HG02840 (cell line): ENCODE measurements around the gene STX2.
"Not testable (repeated sequence)": the region's sequence is repeated elsewhere in the genome, so short reads cannot be mapped to it uniquely, and the experiment has no call there.

Experiments
- ATAC-seq: cut with Tn5 transposase; IDR thresholded peaks from one replicate; pipeline ENCODE4 v1.9.1; 2021; ENCODE audit warnings: mild to moderate bottlenecking, moderate library complexity, moderate number of reproducible peaks; ENCODE audit not compliant: unreplicated experiment, low FRiP score

STX2 gene

GRCh38 chr12:130775953-130776856, 62.8 kb downstream of the STX2 start:
- no peak for ATAC-seq

- ATAC-seq: no peak
These were observed 68.5 kb downstream of the STX2 start for GRCh38 chr12:130770413-130771028.

- no peak for ATAC-seq
These were observed 70.9 kb downstream of the STX2 start for GRCh38 chr12:130768120-130768519.

GRCh38 chr12:130766470-130766869, 72.6 kb downstream of the STX2 start:
- no peak for ATAC-seq

DNA sequence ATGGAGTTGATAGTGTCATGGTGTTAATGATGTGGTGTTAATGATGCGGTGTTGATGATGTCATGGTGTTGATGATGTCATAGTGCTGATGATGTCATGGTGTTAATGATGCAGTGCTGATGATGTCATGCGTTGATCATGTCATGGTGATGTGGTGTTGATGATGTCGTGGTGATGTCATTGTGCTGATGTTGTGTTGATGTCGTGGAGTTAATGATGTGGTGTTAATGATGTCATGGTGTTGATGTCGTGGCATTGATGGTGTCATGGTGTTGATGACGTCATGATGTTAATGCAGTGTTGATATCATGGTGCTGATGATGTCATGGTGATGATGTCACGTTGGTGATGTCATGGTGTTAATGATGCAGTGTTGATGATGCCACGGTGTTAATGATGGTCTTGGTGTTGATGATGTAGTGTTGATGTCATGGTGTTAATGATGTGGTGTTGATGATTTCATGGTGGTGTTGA, 73.8 kb downstream of the STX2 start:
- no peak for ATAC-seq

- no peak for ATAC-seq
These were observed 74.4 kb downstream of the STX2 start for GRCh38 chr12:130764475-130765185.

DNA sequence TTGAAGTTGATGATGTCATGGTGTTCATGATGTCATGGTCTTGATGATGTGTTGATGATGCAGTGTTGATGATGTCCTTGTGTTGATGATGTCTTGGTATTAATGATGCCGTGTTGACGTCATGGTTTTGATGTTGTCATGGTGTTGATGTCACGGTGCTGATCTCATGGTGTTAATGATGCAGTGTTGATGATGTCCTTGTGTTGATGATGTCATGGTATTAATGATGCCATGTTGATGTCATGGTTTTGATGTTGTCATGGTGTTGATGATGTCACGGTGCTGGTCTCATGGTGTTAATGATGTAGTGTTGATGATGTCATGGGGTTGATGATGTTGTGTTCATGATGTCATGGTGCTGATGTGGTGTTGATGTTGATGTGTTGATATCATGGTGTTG, 75.0 kb downstream of the STX2 start:
- no peak for ATAC-seq

GRCh38 chr12:130762319-130762675, 76.8 kb downstream of the STX2 start:
- ATAC-seq: no peak

DNA sequence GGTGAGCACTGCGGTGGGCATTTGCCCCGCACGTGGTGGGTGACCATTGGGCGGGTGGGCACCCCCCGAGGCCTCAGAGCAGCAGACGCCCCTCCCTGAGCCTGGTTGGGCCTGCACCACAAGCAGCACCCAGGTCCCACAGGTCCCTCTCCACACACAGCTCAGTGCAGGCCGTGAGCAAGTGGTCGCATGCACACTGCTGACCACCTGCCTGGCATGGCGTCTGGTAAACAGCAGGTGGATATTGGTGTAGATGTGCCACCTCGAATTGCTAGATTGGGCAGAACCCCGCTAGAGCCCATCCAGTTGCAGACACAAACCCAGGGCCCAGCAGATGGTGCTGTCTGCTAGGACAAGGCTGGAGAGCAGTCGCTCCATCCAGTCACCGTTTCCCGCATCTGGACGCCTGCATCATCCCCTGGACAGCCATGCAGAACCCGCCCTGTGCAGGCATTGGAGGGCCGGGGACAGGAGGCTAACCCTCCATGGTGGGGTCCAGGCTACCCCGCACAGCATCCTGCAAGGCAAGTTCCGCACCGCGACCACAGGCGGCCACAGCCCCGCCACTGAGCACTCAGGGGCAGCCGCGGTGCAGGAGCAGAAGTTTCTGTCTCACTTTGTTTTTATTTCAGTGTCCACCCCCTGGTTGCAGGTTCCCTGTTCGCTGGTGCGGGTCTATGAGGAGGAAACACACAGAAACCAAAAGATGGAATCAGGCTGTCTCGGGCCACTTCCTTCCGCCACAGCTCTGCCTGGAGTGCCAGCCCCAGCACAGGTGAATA, 77.3 kb downstream of the STX2 start:
- ATAC-seq: no peak

DNA sequence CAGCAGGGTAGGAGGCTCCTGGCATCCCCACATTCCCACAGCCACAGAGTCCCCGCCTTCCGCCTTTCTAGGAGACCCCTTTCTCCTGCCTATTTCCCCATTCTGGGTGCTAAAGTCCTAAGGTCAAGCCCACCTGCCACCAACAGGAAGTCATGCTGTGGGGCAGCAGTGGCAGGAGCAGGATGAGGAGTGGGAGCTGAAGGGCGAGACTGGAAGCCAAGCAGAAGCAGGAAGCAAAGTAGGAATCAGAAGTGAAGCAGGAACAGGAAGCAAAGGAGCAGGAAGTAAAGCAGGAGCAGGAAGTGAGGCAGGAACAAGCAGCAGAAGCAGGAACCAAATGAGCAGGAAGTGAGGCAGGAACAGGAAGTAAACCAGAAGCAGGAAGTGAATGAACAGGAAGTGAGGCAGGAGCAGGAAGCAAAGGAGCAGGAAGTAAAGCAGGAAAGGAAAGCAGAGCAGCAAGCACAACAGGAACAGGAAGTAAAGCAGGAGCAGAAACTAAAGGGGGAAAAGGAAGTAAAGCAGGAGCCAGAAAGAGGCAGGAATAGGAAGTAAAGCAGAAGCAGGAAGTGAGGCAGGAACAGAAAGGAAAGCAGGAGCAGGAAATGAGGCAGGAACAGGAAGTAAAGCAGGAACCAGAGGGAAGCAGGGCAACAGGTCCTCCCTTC, 84.7 kb downstream of the STX2 start:
- ATAC-seq: no peak

- no peak for ATAC-seq
These were observed 86.3 kb downstream of the STX2 start for GRCh38 chr12:130752692-130753230.

DNA sequence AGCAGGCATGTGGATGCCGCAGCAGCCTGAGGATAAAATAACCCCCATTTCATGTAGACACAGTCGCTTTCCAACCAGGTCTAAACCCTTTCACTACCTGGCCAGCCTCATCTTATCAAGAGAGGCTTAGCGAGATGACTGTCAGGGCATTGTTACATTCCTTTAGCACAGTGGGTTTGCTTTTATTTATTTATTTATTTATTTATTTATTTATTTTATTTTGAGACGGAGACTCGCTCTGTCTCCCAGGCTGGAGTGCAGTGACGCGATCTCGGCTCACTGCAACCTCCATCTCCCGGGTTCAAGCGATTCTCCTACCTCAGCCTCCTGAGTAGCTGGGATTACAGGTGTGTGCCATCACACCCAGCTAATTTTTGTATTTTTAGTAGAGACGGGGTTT, 87.0 kb downstream of the STX2 start:
- ATAC-seq: not testable (repeated sequence)

- ATAC-seq: no peak
These were observed 90.3 kb downstream of the STX2 start for GRCh38 chr12:130748786-130749185.

DNA sequence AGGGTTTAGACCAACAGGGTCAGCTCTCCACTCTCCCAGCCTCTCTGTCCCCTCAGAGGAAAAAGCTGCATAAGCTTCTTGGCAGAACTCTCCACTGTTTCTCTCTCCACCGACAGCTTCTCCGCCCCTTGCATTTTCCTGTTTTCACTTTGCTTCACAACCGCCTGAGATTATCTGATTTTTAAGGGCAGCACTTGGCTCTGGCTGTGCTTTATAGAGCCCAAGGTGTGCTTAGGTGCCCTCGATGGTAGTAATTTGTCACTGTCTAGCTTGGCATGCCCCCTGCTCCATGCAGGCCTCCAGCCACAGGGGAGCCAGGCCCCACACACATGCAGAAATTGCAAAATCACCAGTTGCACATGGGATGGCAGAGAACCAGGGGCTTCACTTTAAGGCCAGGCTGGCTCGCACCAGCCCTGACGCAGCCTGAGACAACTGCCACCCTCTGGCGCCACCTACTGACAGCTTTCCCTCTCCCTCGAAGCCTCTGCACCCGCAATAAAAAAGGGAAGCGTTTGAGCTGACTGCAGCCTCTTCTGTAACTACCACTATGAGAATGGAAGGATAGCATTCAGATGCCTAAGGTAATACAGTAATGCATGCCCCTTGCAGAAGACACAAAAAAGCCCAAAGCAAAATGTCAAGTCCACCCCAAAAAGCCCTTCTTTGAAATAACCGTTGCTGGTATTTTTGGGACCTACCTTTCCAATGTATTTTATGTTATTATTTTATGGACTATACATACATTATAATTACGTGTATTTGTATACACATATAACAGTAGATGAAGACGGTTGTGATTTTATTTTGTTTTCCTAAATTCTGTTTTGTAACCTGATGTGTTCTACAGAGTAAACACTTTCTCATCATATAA, 90.9 kb downstream of the STX2 start:
- ATAC-seq: peak; percentile 66

DNA sequence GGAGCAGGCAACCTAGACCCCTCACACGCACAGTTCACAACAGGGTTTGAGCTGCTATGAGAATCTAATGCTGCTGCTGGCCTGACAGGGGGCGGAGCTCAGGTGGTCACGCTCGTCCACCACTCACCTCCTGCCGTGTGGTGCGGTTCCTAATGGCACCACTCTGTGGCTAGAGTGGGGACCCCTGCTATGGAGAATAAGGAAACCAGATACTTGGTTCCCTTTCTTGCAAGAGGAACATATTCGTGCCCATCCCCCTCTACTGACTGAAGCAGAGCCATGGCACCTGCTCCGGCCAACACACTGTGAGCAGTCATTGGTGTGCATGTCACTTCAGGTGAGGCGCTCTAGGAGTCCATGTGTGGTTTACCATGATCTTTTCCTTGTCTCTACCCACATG, 92.5 kb downstream of the STX2 start:
- no peak for ATAC-seq

GRCh38 chr12:130745921-130746320, 93.1 kb downstream of the STX2 start:
- ATAC-seq: no peak

- ATAC-seq: no peak
These were observed 94.8 kb downstream of the STX2 start for GRCh38 chr12:130744274-130744673.

DNA sequence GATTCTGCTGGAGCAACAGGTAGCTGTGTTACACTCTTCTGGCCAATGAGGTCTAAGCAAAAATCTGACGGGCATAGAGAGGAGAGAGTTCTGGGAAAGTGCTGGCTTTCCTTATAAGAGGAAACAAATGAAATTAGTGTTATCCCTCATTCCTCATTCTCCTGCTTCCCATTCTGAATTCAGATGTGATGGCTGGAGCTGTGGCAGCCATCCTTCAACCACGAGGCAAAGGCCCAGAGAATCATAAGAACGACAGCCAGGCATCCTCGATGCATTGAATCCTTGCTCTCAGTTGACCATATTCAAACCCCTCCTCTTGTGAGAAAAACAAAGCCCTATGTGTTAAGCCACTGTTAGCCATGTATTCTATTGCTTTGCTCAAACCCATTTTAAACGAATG, 95.4 kb downstream of the STX2 start:
- no peak for ATAC-seq

- no peak for ATAC-seq
These were observed 95.9 kb downstream of the STX2 start for GRCh38 chr12:130743176-130743575.
